Stimulated activated memory B cell treated with anti-CD40 and anti-IgM and Interleukin-4, amounts not matched to agents 10 μg/mL and 1 μg/mL and 100 μg/mL, for 72 hours (primary cell): Measurements from ENCODE around the gene TBC1D21.

Experiments
- ATAC-seq: fragments of 150-1000 bp; cut with Tn5 transposase; 2 replicates; pipeline ENCODE4 v1.10.0; 2021
- H3K27ac Mint-ChIP-seq: one replicate; pipeline ENCODE4 v1.8.0; 2022; ENCODE audit warnings: mild to moderate bottlenecking, mixed read lengths
- H3K27me3 Mint-ChIP-seq: one replicate; pipeline ENCODE4 v1.8.0; 2022; ENCODE audit warnings: mixed read lengths
- H3K36me3 Mint-ChIP-seq: one replicate; pipeline ENCODE4 v1.8.0; 2022; ENCODE audit warnings: mixed read lengths
- H3K4me1 Mint-ChIP-seq: one replicate; pipeline ENCODE4 v1.8.0; 2022; ENCODE audit warnings: mixed read lengths
- H3K4me3 Mint-ChIP-seq: one replicate; pipeline ENCODE4 v1.8.0; 2022; ENCODE audit warnings: mild to moderate bottlenecking, moderate library complexity, mixed read lengths
- H3K9me3 Mint-ChIP-seq: one replicate; pipeline ENCODE4 v1.8.0; 2022; ENCODE audit warnings: mixed read lengths

Gene TBC1D21

DNA sequence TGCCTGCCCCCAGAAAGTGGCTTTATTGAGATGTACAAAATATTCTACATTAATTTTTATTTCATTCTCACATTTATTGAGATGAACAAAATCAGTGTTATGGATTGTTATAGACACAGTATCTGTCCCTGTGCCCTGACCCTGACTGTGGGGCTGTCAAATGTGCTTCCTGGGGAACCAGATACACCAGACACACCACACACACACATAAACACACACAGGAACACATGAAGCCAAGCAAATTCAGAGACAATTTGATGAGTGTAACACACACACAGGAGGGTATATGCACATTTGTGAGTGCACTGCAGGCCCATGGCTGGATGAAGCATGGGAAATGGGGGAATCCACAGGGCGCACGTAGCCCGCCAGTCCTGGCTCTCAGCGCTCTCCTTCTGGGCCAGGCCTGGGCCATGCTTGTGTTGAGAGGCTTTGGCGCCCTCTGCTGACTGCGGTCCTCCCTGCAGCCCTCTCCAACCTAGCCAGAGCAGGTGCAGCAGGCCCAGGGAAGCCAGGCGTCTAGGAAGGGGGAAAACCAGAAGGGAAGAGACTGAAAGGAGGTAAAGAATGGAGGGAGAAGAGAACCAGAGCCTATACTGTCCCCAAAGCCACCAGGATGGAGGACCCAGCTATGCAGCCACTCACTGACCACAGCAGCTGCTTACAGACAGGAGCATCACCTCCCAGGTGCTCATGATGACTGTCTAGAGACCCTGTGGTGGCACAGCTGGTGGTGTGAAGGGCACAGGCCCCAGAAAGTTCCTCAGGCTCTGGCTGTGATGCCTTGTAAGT is 34.9 kb downstream of the TBC1D21 start:
- no peaks in the 10 kb centered on the region for H3K4me1 Mint-ChIP-seq
- H3K36me3 Mint-ChIP-seq: no peaks in the 10 kb centered on the region
- peaks cover 35% of the 10 kb centered on the region for H3K27me3 Mint-ChIP-seq
- no peaks in the 10 kb centered on the region for H3K9me3 Mint-ChIP-seq
- H3K27ac Mint-ChIP-seq: no peak overlapping the region
- ATAC-seq: peak; percentile 89
- no peak overlapping the region for H3K4me3 Mint-ChIP-seq

DNA sequence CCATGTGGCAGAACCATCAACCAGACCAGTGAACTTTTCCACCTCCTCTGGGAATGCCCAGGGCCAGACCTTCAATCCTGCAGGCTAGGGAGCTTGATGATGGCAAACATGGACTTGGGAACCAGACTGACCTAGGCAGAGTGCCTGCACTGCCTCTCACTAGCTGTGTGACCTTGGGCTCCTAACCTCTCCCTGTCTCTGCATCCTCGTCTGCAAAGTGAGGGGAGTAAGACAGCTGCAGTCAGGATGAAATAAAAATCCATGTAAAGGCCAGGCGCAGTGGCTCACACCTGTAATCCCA is 35.4 kb downstream of the TBC1D21 start:
- no peak for ATAC-seq
- Mint-ChIP-seq H3K4me3 (no peak overlapping the region), H3K27me3 (peaks cover 36% of the 10 kb centered on the region), H3K36me3 (no peaks in the 10 kb centered on the region), H3K27ac (no peak overlapping the region), H3K9me3 (no peaks in the 10 kb centered on the region), H3K4me1 (no peaks in the 10 kb centered on the region)

DNA sequence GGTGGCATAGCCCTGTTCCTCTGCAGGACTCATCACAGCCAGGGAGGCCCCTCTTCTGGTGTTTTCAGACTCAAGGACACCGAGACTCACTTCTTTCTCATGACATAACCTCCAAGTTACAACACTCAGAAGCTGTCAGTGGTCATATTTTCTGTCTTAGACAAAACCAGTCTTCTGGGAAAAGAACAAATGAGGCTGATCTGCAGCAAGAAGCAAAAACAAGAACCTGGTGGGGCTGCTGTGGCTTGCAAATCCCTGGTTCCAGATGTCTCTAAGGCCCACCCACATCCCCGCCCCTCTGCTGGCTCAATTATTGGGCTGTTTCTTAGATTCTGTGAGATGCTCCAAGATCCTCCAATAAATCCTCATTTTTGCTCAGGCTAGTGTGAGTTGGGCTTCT is 36.3 kb downstream of the TBC1D21 start:
- Mint-ChIP-seq H3K27me3 (peaks cover 39% of the 10 kb centered on the region), H3K36me3 (no peaks in the 10 kb centered on the region), H3K4me3 (no peak overlapping the region), H3K27ac (no peak overlapping the region), H3K9me3 (no peaks in the 10 kb centered on the region), H3K4me1 (no peaks in the 10 kb centered on the region)
- no peak for ATAC-seq

DNA sequence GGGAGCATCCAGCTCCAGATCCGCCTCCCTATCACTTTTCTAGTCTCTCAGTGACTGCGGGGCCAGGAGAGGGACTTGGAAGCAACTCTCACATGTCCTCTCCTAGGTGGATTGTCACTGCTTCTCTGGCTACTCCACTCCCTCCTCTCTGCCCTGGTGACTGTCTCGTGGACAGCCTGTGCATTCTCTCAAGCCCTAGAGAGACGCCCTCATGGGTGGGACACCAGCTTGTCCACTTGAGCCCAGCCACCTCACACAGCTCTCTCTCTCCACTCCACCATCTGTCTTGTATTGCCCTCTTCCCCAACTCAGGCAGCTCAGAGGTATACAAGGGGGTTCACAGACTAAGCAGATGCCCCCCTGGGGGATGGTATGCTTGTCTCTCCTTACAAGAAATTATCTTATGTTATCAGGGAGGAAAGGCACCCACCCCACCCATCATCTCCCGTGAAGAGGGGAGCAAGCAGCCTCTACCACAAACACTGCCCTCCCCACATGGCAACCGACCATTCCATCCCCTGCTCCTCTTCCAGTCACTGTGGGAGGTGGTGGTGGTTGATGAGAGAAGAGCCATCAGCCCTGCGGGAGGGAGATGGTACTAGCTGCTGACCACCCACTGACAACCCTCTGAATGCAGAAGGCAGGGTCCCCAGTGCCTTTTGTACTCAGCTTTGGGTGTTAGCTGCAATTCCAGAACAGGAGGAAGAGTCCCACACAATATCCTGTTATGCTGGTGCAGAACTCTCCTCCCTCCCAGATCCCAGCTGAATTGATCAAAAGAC is 37.3 kb downstream of the TBC1D21 start:
- H3K27ac Mint-ChIP-seq: no peak overlapping the region

DNA sequence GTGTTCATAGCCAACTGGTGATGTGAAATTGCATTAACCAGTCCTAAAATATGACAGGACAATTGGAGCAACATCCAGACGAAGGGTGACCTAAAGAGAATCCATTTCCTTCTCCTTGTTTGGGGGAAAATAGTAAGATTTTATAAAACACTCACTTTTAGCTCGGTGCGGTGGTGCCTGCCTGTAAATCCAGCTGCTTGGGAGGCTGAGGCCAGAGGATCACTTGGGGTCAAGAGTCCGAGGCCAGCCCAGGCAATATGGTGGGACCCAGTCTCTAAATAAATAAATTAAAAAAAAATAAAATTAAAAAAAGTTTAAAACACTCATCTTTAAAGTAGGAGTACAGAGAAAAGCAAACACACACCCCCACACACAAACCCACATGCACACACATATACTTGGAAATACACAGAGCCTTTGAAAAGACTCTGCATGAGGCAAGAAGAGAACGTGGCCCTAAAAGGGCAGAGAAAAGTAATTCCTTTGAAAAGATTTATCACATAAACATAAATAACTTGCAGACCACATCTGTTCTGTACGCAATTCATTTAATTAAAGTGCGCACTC is 38.7 kb downstream of the TBC1D21 start:
- Mint-ChIP-seq H3K9me3 (peaks cover 3% of the 10 kb centered on the region), H3K27me3 (peaks cover 44% of the 10 kb centered on the region), H3K36me3 (no peaks in the 10 kb centered on the region), H3K4me1 (no peaks in the 10 kb centered on the region), H3K27ac (no peak overlapping the region), H3K4me3 (no peak overlapping the region)
- no peak for ATAC-seq

More for the DNA sequence above, 37.3 kb downstream of the TBC1D21 start:
- H3K4me3 Mint-ChIP-seq: no peak overlapping the region
- no peak for ATAC-seq
- no peaks in the 10 kb centered on the region for H3K9me3 Mint-ChIP-seq
- H3K4me1 Mint-ChIP-seq: no peaks in the 10 kb centered on the region
- H3K36me3 Mint-ChIP-seq: no peaks in the 10 kb centered on the region
- H3K27me3 Mint-ChIP-seq: peaks cover 44% of the 10 kb centered on the region

DNA sequence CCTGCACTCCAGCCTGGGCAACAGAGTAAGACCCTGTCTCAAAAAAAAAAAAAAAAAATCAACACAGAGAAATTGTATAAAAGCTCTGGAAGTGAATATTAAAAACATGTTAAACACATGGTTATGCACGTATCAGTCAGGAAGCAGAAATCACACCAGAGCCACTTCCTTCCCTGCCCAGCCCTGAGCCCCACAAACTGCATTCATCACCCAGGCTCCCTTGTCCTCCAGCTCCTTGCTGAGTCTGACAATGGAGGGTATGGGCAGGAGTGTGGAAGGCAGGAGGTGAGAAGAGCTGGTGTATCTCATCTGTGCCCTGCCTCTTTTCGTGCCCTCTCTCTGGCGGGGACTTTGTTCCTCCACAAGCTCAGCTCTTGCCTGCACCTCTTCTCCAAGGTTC is 40.8 kb downstream of the TBC1D21 start:
- H3K36me3 Mint-ChIP-seq: peaks cover 15% of the 10 kb centered on the region
- peaks cover 44% of the 10 kb centered on the region for H3K27me3 Mint-ChIP-seq
- no peak overlapping the region for H3K4me3 Mint-ChIP-seq
- no peak for ATAC-seq
- peaks cover 8% of the 10 kb centered on the region for H3K9me3 Mint-ChIP-seq
- H3K27ac Mint-ChIP-seq: no peak overlapping the region
- no peaks in the 10 kb centered on the region for H3K4me1 Mint-ChIP-seq

DNA sequence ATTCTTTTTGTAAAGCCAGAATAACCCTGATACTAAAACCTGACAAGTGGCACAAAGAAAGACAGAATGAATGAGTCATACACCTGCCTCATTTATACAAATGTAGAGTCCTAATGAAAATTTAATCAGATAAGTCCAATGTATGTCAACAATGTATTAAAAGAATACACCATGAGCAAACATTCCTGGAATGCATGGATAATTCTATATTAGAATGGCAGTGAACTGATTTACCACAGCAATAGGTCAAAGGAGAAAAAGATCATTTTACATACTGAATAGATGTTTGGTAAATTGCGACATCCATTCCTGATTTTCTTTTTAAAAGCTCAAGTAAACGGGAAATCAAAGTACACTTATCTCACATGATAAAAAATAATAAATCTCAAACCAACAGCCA is 41.7 kb downstream of the TBC1D21 start:
- peaks cover 1% of the 10 kb centered on the region for H3K4me1 Mint-ChIP-seq
- ATAC-seq: no peak
- H3K9me3 Mint-ChIP-seq: peaks cover 8% of the 10 kb centered on the region
- peaks cover 41% of the 10 kb centered on the region for H3K27me3 Mint-ChIP-seq
- no peak overlapping the region for H3K4me3 Mint-ChIP-seq
- H3K36me3 Mint-ChIP-seq: peaks cover 15% of the 10 kb centered on the region
- no peak overlapping the region for H3K27ac Mint-ChIP-seq

DNA sequence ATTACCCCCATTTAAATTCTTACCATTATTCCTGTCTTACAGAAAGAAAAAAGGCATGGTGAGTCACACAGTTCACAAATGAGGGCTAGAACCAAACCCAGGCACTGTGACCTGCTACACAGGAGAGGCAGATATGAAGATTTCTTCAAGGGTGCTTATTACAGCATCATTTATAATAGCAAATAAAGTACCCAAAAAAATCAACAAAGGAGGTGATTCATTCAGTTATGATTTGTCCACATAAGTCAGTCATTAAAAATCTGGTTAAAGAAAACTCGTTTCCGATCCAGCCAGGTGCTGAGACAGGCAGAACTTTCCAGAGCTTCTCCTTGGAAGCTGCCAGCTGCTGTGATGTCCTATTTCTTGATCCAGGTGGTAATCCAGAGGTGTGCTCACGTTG is 45.4 kb downstream of the TBC1D21 start:
- H3K9me3 Mint-ChIP-seq: peaks cover 8% of the 10 kb centered on the region
- peaks cover 15% of the 10 kb centered on the region for H3K36me3 Mint-ChIP-seq
- no peak for ATAC-seq
- no peak overlapping the region for H3K4me3 Mint-ChIP-seq
- H3K4me1 Mint-ChIP-seq: peaks cover 25% of the 10 kb centered on the region
- H3K27me3 Mint-ChIP-seq: peaks cover 15% of the 10 kb centered on the region
- no peak overlapping the region for H3K27ac Mint-ChIP-seq

DNA sequence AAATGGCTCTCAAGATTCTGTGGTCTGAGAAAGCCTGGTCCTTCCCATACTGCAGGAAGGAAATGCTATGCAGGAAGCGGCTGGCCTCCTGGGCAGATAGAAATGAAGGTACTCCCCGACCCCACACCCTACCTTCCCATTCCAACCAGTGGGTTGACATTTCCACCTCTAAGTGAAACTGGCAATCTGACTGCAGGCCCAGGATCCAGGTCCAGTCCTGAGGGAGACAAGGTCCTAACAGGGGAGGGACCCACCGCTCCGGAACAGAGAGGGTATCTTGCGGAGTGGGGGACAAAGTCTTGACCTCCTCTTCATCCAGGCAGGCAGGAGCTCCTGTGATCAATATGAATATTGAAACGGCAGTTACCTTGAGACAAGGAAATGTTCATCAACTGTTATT is 46.3 kb downstream of the TBC1D21 start:
- peaks cover 15% of the 10 kb centered on the region for H3K36me3 Mint-ChIP-seq
- peaks cover 8% of the 10 kb centered on the region for H3K9me3 Mint-ChIP-seq
- H3K4me3 Mint-ChIP-seq: no peak overlapping the region
- peaks cover 34% of the 10 kb centered on the region for H3K4me1 Mint-ChIP-seq
- H3K27ac Mint-ChIP-seq: no peak overlapping the region
- H3K27me3 Mint-ChIP-seq: peaks cover 6% of the 10 kb centered on the region
- no peak for ATAC-seq

DNA sequence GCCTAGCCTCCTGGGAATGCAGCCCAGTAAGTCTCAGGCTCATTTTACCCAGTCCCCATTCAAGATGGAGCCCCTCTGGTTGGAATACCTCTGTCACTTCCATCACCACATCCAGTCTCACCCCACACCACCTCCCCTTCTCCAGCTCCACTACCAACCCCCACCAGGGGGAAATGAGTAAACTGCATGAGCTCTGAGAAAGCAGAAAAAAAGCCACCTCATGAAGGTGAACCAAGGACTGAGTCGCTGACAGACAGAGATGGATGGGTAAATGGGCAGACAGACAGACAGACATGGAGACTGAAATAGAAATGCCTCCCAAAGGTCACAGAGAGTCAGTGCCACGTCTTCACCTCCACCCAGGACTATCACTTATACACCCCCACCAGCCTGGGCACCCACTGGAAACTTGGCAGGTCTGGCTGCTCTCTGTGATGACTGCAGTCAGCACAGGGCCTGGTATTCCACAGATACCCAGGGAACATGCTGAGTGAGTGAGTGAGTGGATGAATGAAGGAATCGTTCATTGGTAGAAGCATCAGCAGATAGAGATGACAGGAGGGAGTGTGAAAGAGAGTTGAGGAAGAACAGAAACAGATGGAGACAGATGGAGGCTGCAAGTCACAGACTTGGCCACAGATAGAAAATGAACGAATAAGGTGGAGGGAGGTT is 48.0 kb downstream of the TBC1D21 start:
- no peak overlapping the region for H3K4me3 Mint-ChIP-seq
- ATAC-seq: no peak
- peaks cover 42% of the 10 kb centered on the region for H3K4me1 Mint-ChIP-seq
- H3K27me3 Mint-ChIP-seq: no peaks in the 10 kb centered on the region
- peaks cover 15% of the 10 kb centered on the region for H3K36me3 Mint-ChIP-seq
- H3K27ac Mint-ChIP-seq: no peak overlapping the region
- H3K9me3 Mint-ChIP-seq: peaks cover 5% of the 10 kb centered on the region

DNA sequence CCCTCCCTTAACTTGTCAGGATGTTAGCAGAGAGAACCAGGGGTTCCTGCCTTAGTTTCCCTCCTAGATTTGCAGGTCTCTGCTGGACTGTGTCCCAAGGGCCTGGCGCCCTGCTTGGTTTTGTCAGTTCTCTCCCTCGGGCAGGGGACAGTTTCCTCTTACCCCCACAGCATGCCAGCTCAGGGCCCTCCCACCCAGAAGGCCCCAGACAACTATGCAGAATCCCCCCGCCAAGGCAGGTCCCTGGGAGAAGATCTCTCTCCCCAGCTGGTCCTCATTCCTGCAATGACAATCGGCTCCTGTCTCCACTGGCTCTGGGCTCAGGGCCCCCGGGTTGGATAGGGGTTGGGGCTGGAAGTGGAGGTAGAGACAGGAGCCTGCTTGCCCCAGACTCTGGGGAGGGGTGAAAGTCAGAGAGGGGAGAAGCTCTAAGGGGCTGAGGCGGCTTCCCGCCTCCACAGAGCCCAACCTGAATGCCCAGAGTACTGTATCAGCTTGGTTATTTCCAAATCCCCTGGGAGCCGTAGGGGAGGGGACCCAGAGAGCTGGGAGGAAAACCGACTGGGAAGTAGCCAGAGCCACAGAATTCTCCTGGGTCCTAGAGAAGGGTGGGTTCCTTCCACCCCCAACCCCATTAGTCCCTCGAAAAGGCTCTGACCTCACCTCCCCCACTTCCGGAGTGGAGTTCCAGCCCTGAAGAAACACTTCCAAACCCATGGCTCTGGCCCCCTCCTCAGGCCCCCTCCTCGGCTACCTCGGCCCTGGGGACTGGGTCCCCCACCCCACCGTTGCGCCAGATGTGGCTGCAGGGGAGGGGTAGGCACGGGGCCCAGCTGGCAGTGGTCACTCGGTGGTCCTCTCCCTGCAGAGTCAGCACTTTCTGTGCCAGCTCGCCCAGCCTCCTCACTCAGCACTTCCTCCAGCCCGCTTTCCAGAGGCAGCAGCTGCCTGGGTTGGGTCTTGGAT is 49.1 kb downstream of the TBC1D21 start:
- Mint-ChIP-seq H3K36me3 (peaks cover 15% of the 10 kb centered on the region), H3K4me1 (peaks cover 42% of the 10 kb centered on the region), H3K9me3 (peaks cover 5% of the 10 kb centered on the region), H3K27ac (no peak overlapping the region), H3K27me3 (no peaks in the 10 kb centered on the region), H3K4me3 (no peak overlapping the region)
- no peak for ATAC-seq

DNA sequence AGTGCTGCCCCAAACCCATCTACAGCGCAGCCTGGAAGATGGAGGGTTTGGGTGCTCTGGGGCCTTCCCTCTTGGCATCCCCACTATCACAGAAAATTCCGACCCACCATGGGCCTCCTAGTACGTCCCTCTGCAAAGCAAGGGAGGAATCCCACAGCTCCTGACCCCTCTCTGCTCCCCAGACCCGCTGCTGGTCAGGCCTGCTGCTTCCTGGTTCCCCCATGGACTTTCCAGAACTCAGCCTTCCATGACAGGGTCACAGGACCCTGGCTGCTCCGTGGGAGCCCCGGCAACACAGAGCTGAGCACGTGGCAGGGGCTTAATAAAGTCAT is 49.8 kb downstream of the TBC1D21 start:
- H3K36me3 Mint-ChIP-seq: peaks cover 9% of the 10 kb centered on the region
- peaks cover 46% of the 10 kb centered on the region for H3K4me1 Mint-ChIP-seq
- no peak overlapping the region for H3K4me3 Mint-ChIP-seq
- ATAC-seq: no peak
- H3K9me3 Mint-ChIP-seq: peaks cover under 1% of the 10 kb centered on the region
- peaks cover 4% of the 10 kb centered on the region for H3K27me3 Mint-ChIP-seq
- no peak overlapping the region for H3K27ac Mint-ChIP-seq

DNA sequence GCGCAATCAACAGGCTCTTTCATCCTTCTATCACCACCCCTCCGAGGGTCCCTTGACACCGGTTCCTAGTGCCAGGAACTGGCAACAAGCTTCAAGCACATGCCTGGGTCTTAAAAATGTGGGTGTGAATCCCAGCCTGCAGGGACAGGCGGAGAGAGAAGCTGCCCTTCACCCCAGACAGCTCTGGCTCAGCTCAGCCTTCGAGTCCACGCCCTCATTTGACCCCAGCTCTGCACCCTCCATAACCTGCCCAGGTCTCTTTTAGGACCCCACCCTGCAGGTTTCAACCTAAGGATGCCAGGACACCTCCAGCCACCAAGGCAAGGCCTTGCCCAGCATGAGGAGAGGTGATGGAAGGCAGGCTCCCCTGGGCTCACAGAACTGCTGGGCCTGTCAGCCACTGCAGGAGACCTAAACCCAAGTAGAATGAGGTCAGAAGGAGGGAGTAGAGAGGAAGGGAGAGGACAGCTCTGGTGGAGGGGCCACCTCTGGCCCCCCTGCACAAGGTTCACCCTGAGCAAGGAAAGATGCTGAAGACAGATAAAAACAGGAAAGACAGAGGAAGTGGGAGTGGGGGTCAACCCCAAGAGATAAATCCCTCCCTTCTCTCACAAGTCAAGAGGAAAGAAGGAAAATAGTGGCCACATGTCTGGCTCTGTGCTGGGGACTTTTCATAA is 50.3 kb downstream of the TBC1D21 start:
- H3K9me3 Mint-ChIP-seq: no peaks in the 10 kb centered on the region
- peak overlapping the region; percentile 10 for H3K27ac Mint-ChIP-seq
- no peak overlapping the region for H3K4me3 Mint-ChIP-seq
- H3K27me3 Mint-ChIP-seq: peaks cover 8% of the 10 kb centered on the region
- peaks cover 50% of the 10 kb centered on the region for H3K4me1 Mint-ChIP-seq
- ATAC-seq: no peak
- peaks cover 5% of the 10 kb centered on the region for H3K36me3 Mint-ChIP-seq

DNA sequence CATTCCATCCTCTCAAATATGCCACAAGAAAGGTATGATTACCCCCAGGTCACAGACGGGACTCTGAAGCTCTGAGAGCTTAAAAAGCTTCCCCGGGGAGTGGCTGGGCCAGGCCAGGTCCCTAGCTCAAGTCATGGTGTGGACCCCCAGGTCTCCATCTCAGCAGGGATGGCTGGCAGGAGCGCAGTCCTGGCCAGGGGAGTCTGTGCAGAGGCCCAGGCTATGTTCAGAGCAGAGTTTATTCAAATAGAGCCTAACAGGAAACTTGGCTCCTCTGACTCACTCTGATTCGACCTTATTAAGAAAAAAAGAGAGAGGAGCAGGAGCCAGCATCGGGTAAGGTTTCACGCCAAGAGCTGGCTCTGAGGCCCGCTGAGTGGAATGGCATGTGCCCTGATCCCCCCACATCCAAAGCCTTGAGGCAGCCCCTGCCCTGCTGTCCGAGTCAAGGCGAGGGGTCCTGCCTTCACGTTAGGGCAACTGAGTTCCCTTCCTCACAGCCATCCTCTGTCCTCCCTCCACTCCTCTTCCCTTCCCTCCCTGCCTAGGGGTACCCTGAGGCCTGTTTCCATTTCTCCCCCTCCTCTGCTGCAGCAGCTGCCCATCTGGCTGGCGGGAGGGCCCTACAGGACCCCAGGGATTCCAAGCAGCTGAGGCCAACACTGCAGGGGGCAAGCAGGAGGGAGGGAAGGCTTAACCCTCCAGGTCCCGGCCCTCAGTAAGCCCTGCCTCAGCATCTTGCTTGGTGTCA is 51.0 kb downstream of the TBC1D21 start:
- Mint-ChIP-seq H3K9me3 (no peaks in the 10 kb centered on the region), H3K4me3 (no peak overlapping the region), H3K36me3 (no peaks in the 10 kb centered on the region), H3K4me1 (peaks cover 50% of the 10 kb centered on the region), H3K27me3 (peaks cover 15% of the 10 kb centered on the region), H3K27ac (peak overlapping the region; percentile 10)
- no peak for ATAC-seq
